K562 (cell line): ENCODE data around the gene GRAMD1B. TPM values are rescaled to one million over a fixed set of nuclear protein-coding genes. Genes with fewer than 3 reads are reported as not detected.

Experiments
- ATAC-seq: fragments of 200-7000 bp; cut with Tn5 transposase; 3 replicates; pipeline ENCODE4 v1.9.1; 2020; ENCODE audit warnings: moderate library complexity
- BruUV-seq: library from RNA; stranded (reverse); fragments of 400-500 nt; replicated peaks from 2 replicates; lab custom pipeline; 2021; lab: Mats Ljungman, UMichigan
- CTCF ChIA-PET: fragments of 300-600 bp; formaldehyde crosslinking; extraction: SDS; loops from one replicate; lab custom pipeline; 2021; ENCODE audit warnings: low intra/inter-chr PET ratio; lab: Yijun Ruan, JAX
- POLR2A ChIA-PET: fragments of 300-600, 350-650 bp; sonication (Branson Sonifier 250); formaldehyde crosslinking; extraction: SDS; loops from one replicate; lab custom pipeline; 2021; ENCODE audit warnings: antibody characterized with exemption, inconsistent platforms; lab: Yijun Ruan, JAX
- DNase-seq, 4 experiments: peaks; one replicate each; pipeline versions ENCODE4 v3.0.0 to v3.0.0-alpha.2; 2011 to 2018; ENCODE audit warnings: low spot score in 3 of 4, mixed read lengths in 3 of 4; ENCODE audit errors: extremely low read depth in 1 of 4
- FAIRE-seq: peaks from 2 replicates; lab custom pipeline; 2011; peaks lifted over from hg19 to GRCh38; lab: Jason Lieb, UNC
- H2AFZ ChIP-seq: 2 replicates; pipeline ENCODE4 v1.6.0; 2011; ENCODE audit warnings: low read depth, low read length, control low read depth, inconsistent platforms
- H3K27ac ChIP-seq: fragments of 200-600 bp; 3 replicates; pipeline ENCODE4 v1.8.0; 2011; ENCODE audit warnings: low read depth, mild to moderate bottlenecking, control low read depth, inconsistent platforms, low read length, moderate library complexity, mixed read lengths; ENCODE audit errors: extremely low read depth
- H3K27me3 ChIP-seq, 2 experiments: fragments of 300-600 bp in 1 of 2; 2 replicates in 1 of 2; 3 replicates in 1 of 2; pipeline versions ENCODE4 v1.6.0 to v1.8.0; 2011; ENCODE audit warnings: inconsistent platforms in 2 of 2, low read length in 2 of 2, mild to moderate bottlenecking in 1 of 2, mixed read lengths in 1 of 2, moderate library complexity in 1 of 2; ENCODE audit not compliant: control insufficient read depth in 2 of 2, insufficient read depth in 2 of 2
- H3K36me3 ChIP-seq: fragments of 300-600 bp; 3 replicates; pipeline ENCODE4 v1.8.0; 2011; ENCODE audit warnings: mild to moderate bottlenecking, low read length, inconsistent platforms; ENCODE audit not compliant: control insufficient read depth, insufficient read depth
- H3K4me1 ChIP-seq, 2 experiments: fragments of 200-600 bp in 1 of 2; replicated peaks in 1 of 2; 2 replicates in 1 of 2; 3 replicates in 1 of 2; pipeline versions ENCODE4 v1.5.1 to v1.8.0; 2011; ENCODE audit warnings: inconsistent platforms in 2 of 2, low read length in 2 of 2, mild to moderate bottlenecking in 1 of 2, mixed read lengths in 1 of 2, moderate library complexity in 1 of 2; ENCODE audit not compliant: control insufficient read depth in 2 of 2, insufficient read depth in 2 of 2
- H3K4me2 ChIP-seq: 2 replicates; pipeline ENCODE4 v1.6.1; 2011; ENCODE audit warnings: low read length, control low read depth, inconsistent platforms, mixed read lengths; ENCODE audit not compliant: insufficient read depth
- H3K4me3 ChIP-seq: fragments of 200-600 bp; sonication (generic), shearing (Covaris generic); 2 replicates; pipeline ENCODE4 v1.5.1; 2016; ENCODE audit warnings: control low read depth, inconsistent platforms
- H3K79me2 ChIP-seq: fragments of 200-600 bp; 3 replicates; pipeline ENCODE4 v1.8.0; 2011; ENCODE audit warnings: low read length, inconsistent platforms; ENCODE audit not compliant: control insufficient read depth, insufficient read depth
- H3K9ac ChIP-seq, 2 experiments: 2 replicates each; pipeline versions ENCODE4 v1.6.0 to v1.6.1; 2011; ENCODE audit warnings: low read depth in 2 of 2, low read length in 2 of 2, control low read depth in 1 of 2, inconsistent platforms in 1 of 2, mild to moderate bottlenecking in 1 of 2, mixed read lengths in 1 of 2; ENCODE audit not compliant: insufficient read depth in 1 of 2
- H3K9me1 ChIP-seq: one replicate; pipeline ENCODE4 v1.6.0; 2011; ENCODE audit warnings: inconsistent platforms, mild to moderate bottlenecking, low read length, moderate library complexity; ENCODE audit not compliant: control insufficient read depth, insufficient read depth
- H3K9me3 ChIP-seq: replicated peaks from 2 replicates; pipeline ENCODE4 v1.5.1; 2011; ENCODE audit warnings: low read depth, low read length, inconsistent platforms; ENCODE audit not compliant: control insufficient read depth, insufficient read depth
- H4K20me1 ChIP-seq: replicated peaks from 2 replicates; pipeline ENCODE4 v1.6.1; 2011; ENCODE audit warnings: low read length, inconsistent platforms, mixed read lengths; ENCODE audit not compliant: control insufficient read depth, insufficient read depth
- DACH1 ChIP-seq: fragments of 450-650 bp; IDR thresholded peaks from 2 replicates; pipeline ENCODE4 v1.6.1; 2018; ENCODE audit not compliant: partially characterized antibody
- JUNB ChIP-seq: fragments of 450-650 bp; formaldehyde crosslinking; conservative IDR thresholded peaks from 2 replicates; pipeline ENCODE4 v1.4.0; 2020; ENCODE audit warnings: mild to moderate bottlenecking
- KDM1A ChIP-seq, 2 experiments: fragments of 450-650 bp; IDR thresholded peaks; 2 replicates each; pipeline ENCODE4 v1.6.1; 2016; ENCODE audit warnings: mild to moderate bottlenecking in 2 of 2
- MYBL2 ChIP-seq, 2 experiments: fragments of 450-650 bp in 1 of 2; sonication (generic) in 1 of 2; formaldehyde crosslinking in 1 of 2; IDR thresholded peaks; 2 replicates each; pipeline versions ENCODE4 v1.6.1 to v1.8.1; 2017 to 2022; ENCODE audit warnings: borderline replicate concordance in 1 of 2, inconsistent platforms in 1 of 2, low read depth in 1 of 2, mild to moderate bottlenecking in 1 of 2, missing genetic modification reagents in 1 of 2, moderate library complexity in 1 of 2
- NKRF ChIP-seq: fragments of 450-650 bp; IDR thresholded peaks from 2 replicates; pipeline ENCODE4 v1.6.1; 2016; ENCODE audit warnings: borderline replicate concordance
- RBM39 ChIP-seq: fragments of 200-400 bp; formaldehyde crosslinking; optimal IDR thresholded peaks from 2 replicates; pipeline ENCODE3; 2018; ENCODE audit warnings: low read depth, low read length
- ZNF146 ChIP-seq: IDR thresholded peaks from one replicate; pipeline ENCODE4 v1.6.1; 2018; ENCODE audit warnings: missing compliant biosample characterization; ENCODE audit not compliant: unreplicated experiment
- ZNF395 ChIP-seq: fragments of 200-800 bp; sonication (Bioruptor generic); IDR thresholded peaks from 2 replicates; pipeline ENCODE4 v1.6.1; 2017; ENCODE audit warnings: missing genetic modification characterization, missing compliant biosample characterization
- ZNF766 ChIP-seq: fragments of 200-800 bp; sonication (Bioruptor generic); conservative IDR thresholded peaks from 2 replicates; pipeline ENCODE4 v1.6.1; 2016; ENCODE audit warnings: missing genetic modification characterization, missing compliant biosample characterization
- WGBS: fragments of 100-300 bp; shearing (Covaris generic); methylation state at CpG from one replicate; pipeline ENCODE4 v1.1.6; 2016; ENCODE audit warnings: low coverage, mixed read lengths; ENCODE audit not compliant: insufficient coverage; ENCODE audit errors: missing lambda C conversion rate; 5-methylcytosine and 5-hydroxymethylcytosine counted together
- in situ Hi-C: fragments of 300-500 bp; cut with MboI; formaldehyde crosslinking; loops from 4 replicates; pipeline ENCODE4 v1.15.0; 2018; ENCODE audit warnings: inconsistent platforms, mixed read lengths
- intact Hi-C: fragments of 100-400 bp; cut with micrococcal nuclease; formaldehyde crosslinking; loops from 2 replicates; pipeline ENCODE4 v1.14.2; 2022
- polyA plus RNA-seq, 8 experiments: library from polyadenylated mRNA; depleted of rRNA in 4 of 8; stranded (reverse) in 5 of 8; unstranded in 3 of 8; fragments of >200 nt; fragmentation: Nextera tagmentation in 2 of 8; fragmentation: Illumina TruSeq in 1 of 8; extraction: Ambion mirVana in 2 of 8; extraction: Trizol in 1 of 8; gene quantifications; 2 replicates each; pipeline versions ENCODE4 v1.2.1 to v1.2.3, GENCODE V29; 2011 to 2014; ENCODE audit warnings: inconsistent platforms in 1 of 8, missing spikeins in 1 of 8
- total RNA-seq, 7 experiments: library from RNA; depleted of rRNA in 6 of 7; stranded (reverse); fragments of >200 nt in 6 of 7; fragmentation: Illumina TruSeq in 2 of 7; extraction: Trizol in 2 of 7; gene quantifications; 2 replicates each; pipeline versions ENCODE4 v1.2.1 to v1.2.3, GENCODE V29; 2011 to 2021; ENCODE audit warnings: low replicate concordance in 1 of 7

The GRAMD1B gene
- total and polyA plus RNA-seq, 9 of the 15 experiments (the other 6 are each of a cell fraction or from before 2014, with no cell fraction given): 0.31 TPM; not detected in 8

DNA sequence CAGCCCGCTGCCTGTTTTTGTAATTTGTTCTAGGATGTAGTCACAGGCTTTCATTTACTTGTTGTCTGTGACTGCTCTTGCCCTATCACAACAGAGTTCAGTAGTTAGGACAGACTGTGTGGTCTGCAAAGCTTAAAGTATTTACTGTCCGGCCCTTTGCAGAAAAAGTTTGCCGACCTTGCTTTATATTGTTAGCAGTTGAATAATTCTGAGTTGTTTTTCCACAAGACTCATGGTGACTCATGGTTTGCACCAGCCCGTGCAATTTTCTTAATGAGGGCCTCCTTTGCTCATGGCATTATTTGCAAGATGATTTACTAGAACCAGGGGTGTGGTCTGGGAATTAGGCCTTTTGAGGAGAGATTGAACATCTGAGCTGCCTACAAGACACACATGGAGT, 113.7 kb downstream of the GRAMD1B start (continued):
- no peak for TF ChIP-seq KDM1A (IDR thresholded peaks at IDR 0.05)
- TF ChIP-seq NKRF: no peak
- no peak for TF ChIP-seq DACH1
- TF ChIP-seq ZNF395 (CRISPR knock-in tag): no peak
- TF ChIP-seq RBM39: no peak
- TF ChIP-seq ZNF766 (CRISPR knock-in tag): no peak

- in situ Hi-C loops (no loop called here), intact Hi-C loops (no loop called here)
- ChIA-PET POLR2A (interaction anchor here (0.6 kb wide), 1 partner anchor 12 kb away, joined by 3 read pairs; no protein-coding TSS in a partner anchor), CTCF (no interaction called here)
- Histone ChIP-seq H3K9me3 (no peaks in the 10 kb centered on the region), H4K20me1 (no peaks in the 10 kb centered on the region), H3K27me3 (peaks cover 0 to 11% of the 10 kb centered on the region in 2 experiments; a peak in 2 of 5 replicates), H3K36me3 (no peaks in the 10 kb centered on the region), H3K9me1 (no peaks in the 10 kb centered on the region), H3K79me2 (no peaks in the 10 kb centered on the region), H3K4me2 (no peak overlapping the region), H2AFZ (no peak overlapping the region), H3K9ac (no peak overlapping the region), H3K27ac (no peak overlapping the region), H3K4me3 (no peak overlapping the region), H3K4me1 (no peaks in the 10 kb centered on the region)
- no TSS peak for BruUV-seq
- FAIRE-seq (no peak), ATAC-seq (no peak), DNase-seq (no peak)
- WGBS: 1% methylated on average over 13 of the region's 16 CpGs
- TF ChIP-seq ZNF146 (CRISPR knock-in tag) (no peak), MYBL2 (IDR thresholded peaks at IDR 0.05; ENCODE audit: low read depth) (no peak), MYBL2 (CRISPR knock-in tag; IDR thresholded peaks at IDR 0.05; ENCODE audit: borderline replicate concordance) (no peak), JUNB (CRISPR knock-in tag) (no peak)
Observed at GRCh38 chr11:123544631-123545375, 114.7 kb downstream of the GRAMD1B start.
